Activated CD8-positive, alpha-beta memory T cell treated with anti-CD3 and anti-CD28 coated beads, Interleukin-2, amount 50 U/mL, for 1 hour (primary cell): Measurements from ENCODE around the gene GOLGA7B.
A peak's percentile ranks its signal among the peaks of the same experiment; 100 is the strongest.

Experiments used
- DNase-seq: peaks from one replicate; pipeline ENCODE4 v3.0.0-alpha.2; 2020; ENCODE audit errors: extremely low read depth

The GOLGA7B gene

GRCh38 chr10:97868134-97868685, 18.6 kb downstream of the GOLGA7B start:
- DNase-seq, result no peak

- DNase-seq, result peak; percentile 65
Observed at GRCh38 chr10:97869091-97870042, 19.7 kb downstream of the GOLGA7B start.

- DNase-seq, result no peak
Observed at GRCh38 chr10:97870990-97871389, 21.3 kb downstream of the GOLGA7B start.

GRCh38 chr10:97873569-97873968, 23.9 kb downstream of the GOLGA7B start:
- no peak for DNase-seq

- no peak for DNase-seq
Observed at GRCh38 chr10:97874332-97874731, 24.7 kb downstream of the GOLGA7B start.

- DNase-seq, result no peak
Observed at GRCh38 chr10:97875391-97875790, 25.7 kb downstream of the GOLGA7B start.

- no peak for DNase-seq
Observed at GRCh38 chr10:97876402-97876801, 26.8 kb downstream of the GOLGA7B start.

- DNase-seq, result no peak
Observed at GRCh38 chr10:97879241-97879640, 29.6 kb downstream of the GOLGA7B start.

- DNase-seq, result no peak
Observed at GRCh38 chr10:97880109-97880508, 30.5 kb downstream of the GOLGA7B start.

GRCh38 chr10:97882142-97883091, 32.8 kb downstream of the GOLGA7B start:
- no peak for DNase-seq

GRCh38 chr10:97883092-97883485, 33.4 kb downstream of the GOLGA7B start:
- no peak for DNase-seq

- DNase-seq, result no peak
Observed at GRCh38 chr10:97886286-97886685, 36.6 kb downstream of the GOLGA7B start.

- DNase-seq, result no peak
Observed at GRCh38 chr10:97887399-97887798, 37.8 kb downstream of the GOLGA7B start.

GRCh38 chr10:97888134-97888533, 38.5 kb downstream of the GOLGA7B start:
- no peak for DNase-seq

GRCh38 chr10:97888641-97889262, 39.1 kb downstream of the GOLGA7B start:
- DNase-seq, result no peak

GRCh38 chr10:97889461-97890265, 40.0 kb downstream of the GOLGA7B start:
- DNase-seq, result no peak

GRCh38 chr10:97891497-97892167, 42.0 kb downstream of the GOLGA7B start:
- no peak for DNase-seq

- DNase-seq, result no peak
Observed at GRCh38 chr10:97892506-97892905, 42.9 kb downstream of the GOLGA7B start.

GRCh38 chr10:97892939-97893338, 43.3 kb downstream of the GOLGA7B start:
- no peak for DNase-seq

- no peak for DNase-seq
Observed at GRCh38 chr10:97894092-97894491, 44.4 kb downstream of the GOLGA7B start.
